Measurements from ENCODE around the gene LRRTM4. TPM values are rescaled to one million over a fixed set of nuclear protein-coding genes. Genes with fewer than 3 reads are reported as not detected.

LRRTM4 gene
- total RNA-seq, 3 donors from 2014 or later (not counting 1 experiment from before 2014, with no cell fraction given): not detected

GRCh38 chr2:77508511-77508910, 13.7 kb downstream of the LRRTM4 start:
- Histone ChIP-seq H3K36me3 (ENCODE audit: control insufficient read depth, insufficient read depth, low read length) (no peaks in the 10 kb centered on the region), H3K27me3 (ENCODE audit: control insufficient read depth, insufficient read depth, low read length) (no peaks in the 10 kb centered on the region), H3K4me3 (ENCODE audit: low read length) (no peak overlapping the region), H3K9me3 (ENCODE audit: control insufficient read depth, insufficient read depth, low read length) (no peaks in the 10 kb centered on the region), H3K4me1 (ENCODE audit: control insufficient read depth, insufficient read depth, low read length) (no peaks in the 10 kb centered on the region), H3K27ac (ENCODE audit: low read length) (no peak overlapping the region)
- DNase-seq (no peak), ATAC-seq (no peak)
- H3K27me3 Mint-ChIP-seq (ENCODE audit: low read depth in 2 of 2): no peaks in the 10 kb centered on the region
- no CpG with 5 or more reads among the region's 1 CpG for WGBS (ENCODE audit: insufficient coverage)
- H3K9me3 Mint-ChIP-seq: peaks cover 4 to 11% of the 10 kb centered on the region in 2 donors
- no peak for TF ChIP-seq CTCF (IDR thresholded peaks at IDR 0.05)
- no peaks in the 10 kb centered on the region for H3K36me3 Mint-ChIP-seq
- no peak overlapping the region for H3K4me3 Mint-ChIP-seq
- no peak overlapping the region for H3K27ac Mint-ChIP-seq
- no peaks in the 10 kb centered on the region for H3K4me1 Mint-ChIP-seq
- intact Hi-C loops (cut with micrococcal nuclease): no loop called here

- WGBS (ENCODE audit: insufficient coverage): 90% methylated on average over 6 of the region's 6 CpGs
- no peaks in the 10 kb centered on the region for H3K9me3 ChIP-seq (ENCODE audit: control insufficient read depth, insufficient read depth, low read length)
- DNase-seq: no peak
- Mint-ChIP-seq H3K4me1 (no peaks in the 10 kb centered on the region), H3K9me3 (peaks cover 4 to 11% of the 10 kb centered on the region in 2 donors), H3K36me3 (no peaks in the 10 kb centered on the region), H3K27me3 (ENCODE audit: low read depth in 2 of 2) (no peaks in the 10 kb centered on the region), H3K27ac (no peak overlapping the region), H3K4me3 (no peak overlapping the region)
- no peak overlapping the region for H3K4me3 ChIP-seq (ENCODE audit: low read length)
- H3K27me3 ChIP-seq (ENCODE audit: control insufficient read depth, insufficient read depth, low read length): no peaks in the 10 kb centered on the region
- TF ChIP-seq CTCF (IDR thresholded peaks at IDR 0.05): no peak
- no peak for ATAC-seq
- intact Hi-C loops (cut with micrococcal nuclease): no loop called here
- H3K4me1 ChIP-seq (ENCODE audit: control insufficient read depth, insufficient read depth, low read length): no peaks in the 10 kb centered on the region
- H3K27ac ChIP-seq (ENCODE audit: low read length): no peak overlapping the region
- no peaks in the 10 kb centered on the region for H3K36me3 ChIP-seq (ENCODE audit: control insufficient read depth, insufficient read depth, low read length)
Measured at GRCh38 chr2:77507657-77508056, 14.5 kb downstream of the LRRTM4 start.

- H3K9me3 Mint-ChIP-seq: peaks cover 8% of the 10 kb centered on the region in 2 donors
- DNase-seq (no peak), ATAC-seq (no peak)
- no peak overlapping the region for H3K4me3 Mint-ChIP-seq
- H3K9me3 ChIP-seq (ENCODE audit: control insufficient read depth, insufficient read depth, low read length): peaks cover 9% of the 10 kb centered on the region
- no peak overlapping the region for H3K27ac Mint-ChIP-seq
- TF ChIP-seq CTCF (IDR thresholded peaks at IDR 0.05): no peak
- no peaks in the 10 kb centered on the region for H3K36me3 ChIP-seq (ENCODE audit: control insufficient read depth, insufficient read depth, low read length)
- intact Hi-C loops (cut with micrococcal nuclease): no loop called here
- 92% methylated on average over 7 of the region's 7 CpGs for WGBS (ENCODE audit: insufficient coverage)
- no peaks in the 10 kb centered on the region for H3K27me3 Mint-ChIP-seq (ENCODE audit: low read depth in 2 of 2)
- no peaks in the 10 kb centered on the region for H3K27me3 ChIP-seq (ENCODE audit: control insufficient read depth, insufficient read depth, low read length)
- no peaks in the 10 kb centered on the region for H3K36me3 Mint-ChIP-seq
- no peaks in the 10 kb centered on the region for H3K4me1 ChIP-seq (ENCODE audit: control insufficient read depth, insufficient read depth, low read length)
- no peak overlapping the region for H3K27ac ChIP-seq (ENCODE audit: low read length)
- no peak overlapping the region for H3K4me3 ChIP-seq (ENCODE audit: low read length)
- H3K4me1 Mint-ChIP-seq: no peaks in the 10 kb centered on the region
Measured at GRCh38 chr2:77488141-77488540, 34.0 kb downstream of the LRRTM4 start.

- H3K9me3 Mint-ChIP-seq: peaks cover 8 to 9% of the 10 kb centered on the region in 2 donors
- no peak overlapping the region for H3K27ac Mint-ChIP-seq
- no peak for ATAC-seq
- H3K27ac ChIP-seq (ENCODE audit: low read length): no peak overlapping the region
- no peak for TF ChIP-seq CTCF (IDR thresholded peaks at IDR 0.05)
- 80% methylated on average over 15 of the region's 15 CpGs for WGBS (ENCODE audit: insufficient coverage)
- no peak overlapping the region for H3K4me3 Mint-ChIP-seq
- H3K27me3 ChIP-seq (ENCODE audit: control insufficient read depth, insufficient read depth, low read length): no peaks in the 10 kb centered on the region
- H3K9me3 ChIP-seq (ENCODE audit: control insufficient read depth, insufficient read depth, low read length): peaks cover 9% of the 10 kb centered on the region
- DNase-seq: no peak
- H3K4me1 Mint-ChIP-seq: no peaks in the 10 kb centered on the region
- no peaks in the 10 kb centered on the region for H3K36me3 Mint-ChIP-seq
- H3K27me3 Mint-ChIP-seq (ENCODE audit: low read depth in 2 of 2): no peaks in the 10 kb centered on the region
- no peaks in the 10 kb centered on the region for H3K36me3 ChIP-seq (ENCODE audit: control insufficient read depth, insufficient read depth, low read length)
- intact Hi-C loops (cut with micrococcal nuclease): no loop called here
- no peak overlapping the region for H3K4me3 ChIP-seq (ENCODE audit: low read length)
- no peaks in the 10 kb centered on the region for H3K4me1 ChIP-seq (ENCODE audit: control insufficient read depth, insufficient read depth, low read length)
Measured at GRCh38 chr2:77487074-77487803, 34.9 kb downstream of the LRRTM4 start.

Data from natural killer cell (primary cell).